HepG2 (cell line): ENCODE measurements around the gene HOXA7.

Experiments
- JUN ChIP-seq: sonication (generic); formaldehyde crosslinking; IDR thresholded peaks from 2 replicates; pipeline ENCODE4 v1.4.0; 2020; ENCODE audit warnings: mild to moderate bottlenecking, missing genetic modification reagents
- MED8 ChIP-seq: sonication (generic); formaldehyde crosslinking; IDR thresholded peaks from 2 replicates; pipeline ENCODE4 v1.8.1; 2023; ENCODE audit warnings: mild to moderate bottlenecking, missing genetic modification reagents; ENCODE audit not compliant: insufficient replicate concordance
- SMC3 ChIP-seq: IDR thresholded peaks from 2 replicates; pipeline ENCODE4 v1.6.1; 2011; ENCODE audit warnings: low read length, improper control_type of control experiment
- ZSCAN20 ChIP-seq: sonication (generic); formaldehyde crosslinking; IDR thresholded peaks from 2 replicates; pipeline ENCODE4 v1.4.0; 2020; ENCODE audit warnings: missing genetic modification reagents, mild to moderate bottlenecking, borderline replicate concordance
- TF ChIP-seq, protein P1 (sequence below), 2 experiments: sonication (generic) in 1 of 2; formaldehyde crosslinking in 1 of 2; IDR thresholded peaks; 2 replicates each; pipeline versions ENCODE4 v1.5.1 to v1.6.1; 2011 to 2020; ENCODE audit warnings: borderline replicate concordance in 1 of 2, low read depth in 1 of 2, low read length in 1 of 2, mild to moderate bottlenecking in 1 of 2, missing genetic modification reagents in 1 of 2, moderate library complexity in 1 of 2
- TF ChIP-seq, protein P2 (sequence below): sonication (generic); formaldehyde crosslinking; conservative IDR thresholded peaks from 2 replicates; pipeline ENCODE4 v1.4.0; 2020; ENCODE audit warnings: missing genetic modification reagents

DNA sequence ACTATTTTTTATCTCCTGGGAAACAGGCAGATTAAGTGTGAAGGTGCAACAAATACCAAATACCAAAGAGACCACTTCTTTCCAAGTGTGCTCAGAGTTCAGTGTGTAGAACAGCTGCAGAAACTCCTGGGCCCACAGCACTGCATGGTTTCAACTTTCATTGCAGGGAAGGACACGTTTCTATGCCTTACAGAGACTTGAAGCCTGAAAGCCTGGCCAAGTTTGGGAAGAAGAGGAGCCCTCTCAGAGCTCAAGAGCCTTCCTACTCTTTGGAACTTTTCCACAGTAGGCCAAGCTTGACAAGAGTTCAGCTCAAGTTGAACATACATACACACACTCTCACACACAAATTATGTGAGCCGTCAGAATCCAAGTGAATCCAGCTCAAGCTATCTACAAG lies 28.4 kb downstream of the HOXA7 start:
- TF ChIP-seq ZSCAN20 (CRISPR knock-in tag) (no peak), JUN (CRISPR knock-in tag) (no peak), SMC3 (no peak), MED8 (CRISPR knock-in tag) (no peak)
- TF ChIP-seq, protein P1, sequence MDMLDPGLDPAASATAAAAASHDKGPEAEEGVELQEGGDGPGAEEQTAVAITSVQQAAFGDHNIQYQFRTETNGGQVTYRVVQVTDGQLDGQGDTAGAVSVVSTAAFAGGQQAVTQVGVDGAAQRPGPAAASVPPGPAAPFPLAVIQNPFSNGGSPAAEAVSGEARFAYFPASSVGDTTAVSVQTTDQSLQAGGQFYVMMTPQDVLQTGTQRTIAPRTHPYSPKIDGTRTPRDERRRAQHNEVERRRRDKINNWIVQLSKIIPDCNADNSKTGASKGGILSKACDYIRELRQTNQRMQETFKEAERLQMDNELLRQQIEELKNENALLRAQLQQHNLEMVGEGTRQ (IDR thresholded peaks at IDR 0.05; ENCODE audit: low read depth, low read length): no peak
- TF ChIP-seq, protein P1 (CRISPR knock-in tag; IDR thresholded peaks at IDR 0.05; ENCODE audit: borderline replicate concordance): no peak
- TF ChIP-seq, protein P2, sequence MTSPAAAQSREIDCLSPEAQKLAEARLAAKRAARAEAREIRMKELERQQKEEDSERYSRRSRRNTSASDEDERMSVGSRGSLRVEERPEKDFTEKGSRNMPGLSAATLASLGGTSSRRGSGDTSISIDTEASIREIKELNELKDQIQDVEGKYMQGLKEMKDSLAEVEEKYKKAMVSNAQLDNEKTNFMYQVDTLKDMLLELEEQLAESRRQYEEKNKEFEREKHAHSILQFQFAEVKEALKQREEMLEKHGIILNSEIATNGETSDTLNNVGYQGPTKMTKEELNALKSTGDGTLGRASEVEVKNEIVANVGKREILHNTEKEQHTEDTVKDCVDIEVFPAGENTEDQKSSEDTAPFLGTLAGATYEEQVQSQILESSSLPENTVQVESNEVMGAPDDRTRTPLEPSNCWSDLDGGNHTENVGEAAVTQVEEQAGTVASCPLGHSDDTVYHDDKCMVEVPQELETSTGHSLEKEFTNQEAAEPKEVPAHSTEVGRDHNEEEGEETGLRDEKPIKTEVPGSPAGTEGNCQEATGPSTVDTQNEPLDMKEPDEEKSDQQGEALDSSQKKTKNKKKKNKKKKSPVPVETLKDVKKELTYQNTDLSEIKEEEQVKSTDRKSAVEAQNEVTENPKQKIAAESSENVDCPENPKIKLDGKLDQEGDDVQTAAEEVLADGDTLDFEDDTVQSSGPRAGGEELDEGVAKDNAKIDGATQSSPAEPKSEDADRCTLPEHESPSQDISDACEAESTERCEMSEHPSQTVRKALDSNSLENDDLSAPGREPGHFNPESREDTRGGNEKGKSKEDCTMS (CRISPR knock-in tag): no peak
